Osteoblast (primary cell): ENCODE measurements around the gene MICU1. TPM values are rescaled to one million over a fixed set of nuclear protein-coding genes. Genes with fewer than 3 reads are reported as not detected.

ENCODE experiments used
- DNase-seq: peaks from one replicate; pipeline ENCODE4 v3.0.0; 2011; ENCODE audit warnings: low spot score, mixed read lengths; ENCODE audit not compliant: insufficient read length; ENCODE audit errors: missing footprints
- H2AFZ ChIP-seq: 2 replicates; pipeline ENCODE4 v1.6.0; 2011; ENCODE audit warnings: mild to moderate bottlenecking, low read length
- H3K27ac ChIP-seq: 2 replicates; pipeline ENCODE4 v1.5.1; 2011; ENCODE audit warnings: mild to moderate bottlenecking, low read depth, low read length, moderate library complexity
- H3K27me3 ChIP-seq: 2 replicates; pipeline ENCODE4 v1.6.0; 2012; ENCODE audit warnings: mild to moderate bottlenecking, control low read depth, inconsistent platforms, low read length, moderate library complexity; ENCODE audit not compliant: insufficient read depth
- H3K36me3 ChIP-seq: 2 replicates; pipeline ENCODE4 v1.5.1; 2011; ENCODE audit warnings: mild to moderate bottlenecking, low read length, control low read depth, moderate library complexity; ENCODE audit not compliant: insufficient read depth
- H3K4me1 ChIP-seq: 2 replicates; pipeline ENCODE4 v1.5.1; 2011; ENCODE audit warnings: mild to moderate bottlenecking, low read length, control low read depth, moderate library complexity; ENCODE audit not compliant: insufficient read depth
- H3K4me2 ChIP-seq: 2 replicates; pipeline ENCODE4 v1.6.0; 2011; ENCODE audit warnings: mild to moderate bottlenecking, low read length; ENCODE audit not compliant: insufficient read depth
- H3K4me3 ChIP-seq: fragments of 200-600 bp; sonication (generic); 3 replicates; pipeline ENCODE4 v1.5.1; 2012; ENCODE audit warnings: mild to moderate bottlenecking, low read length, inconsistent platforms; ENCODE audit not compliant: insufficient read depth
- H3K79me2 ChIP-seq: 2 replicates; pipeline ENCODE4 v1.6.0; 2012; ENCODE audit warnings: mild to moderate bottlenecking, low read length, control low read depth, inconsistent platforms; ENCODE audit not compliant: insufficient read depth
- H3K9me3 ChIP-seq: 2 replicates; pipeline ENCODE4 v1.5.1; 2011; ENCODE audit warnings: low read depth, low read length, control low read depth
- H4K20me1 ChIP-seq: 2 replicates; pipeline ENCODE4 v1.6.0; 2012; ENCODE audit warnings: mild to moderate bottlenecking, low read length, control low read depth; ENCODE audit not compliant: insufficient read depth
- total RNA-seq: library from RNA; depleted of rRNA; stranded (reverse); fragments of >200 nt; gene quantifications from 2 replicates; pipeline ENCODE4 v1.2.3, GENCODE V29; 2012
- TF ChIP-seq, protein P1 (sequence below): IDR thresholded peaks from 2 replicates; pipeline ENCODE4 v1.5.1; 2011; ENCODE audit warnings: mild to moderate bottlenecking, low read depth, low read length, moderate library complexity; ENCODE audit errors: extremely low read depth

The MICU1 gene
- total RNA-seq, 1 donor = 79.6 TPM

GRCh38 chr10:72542396-72542815 lies 83.5 kb downstream of the MICU1 start:
- Histone ChIP-seq H2AFZ (no peak overlapping the region), H3K27me3 (no peaks in the 10 kb centered on the region), H3K27ac (no peak overlapping the region), H3K36me3 (peaks cover 12% of the 10 kb centered on the region), H3K79me2 (no peaks in the 10 kb centered on the region), H4K20me1 (no peaks in the 10 kb centered on the region), H3K4me2 (no peak overlapping the region), H3K4me1 (no peaks in the 10 kb centered on the region), H3K4me3 (no peak overlapping the region), H3K9me3 (no peaks in the 10 kb centered on the region)
- DNase-seq = no peak
- TF ChIP-seq, protein P1, sequence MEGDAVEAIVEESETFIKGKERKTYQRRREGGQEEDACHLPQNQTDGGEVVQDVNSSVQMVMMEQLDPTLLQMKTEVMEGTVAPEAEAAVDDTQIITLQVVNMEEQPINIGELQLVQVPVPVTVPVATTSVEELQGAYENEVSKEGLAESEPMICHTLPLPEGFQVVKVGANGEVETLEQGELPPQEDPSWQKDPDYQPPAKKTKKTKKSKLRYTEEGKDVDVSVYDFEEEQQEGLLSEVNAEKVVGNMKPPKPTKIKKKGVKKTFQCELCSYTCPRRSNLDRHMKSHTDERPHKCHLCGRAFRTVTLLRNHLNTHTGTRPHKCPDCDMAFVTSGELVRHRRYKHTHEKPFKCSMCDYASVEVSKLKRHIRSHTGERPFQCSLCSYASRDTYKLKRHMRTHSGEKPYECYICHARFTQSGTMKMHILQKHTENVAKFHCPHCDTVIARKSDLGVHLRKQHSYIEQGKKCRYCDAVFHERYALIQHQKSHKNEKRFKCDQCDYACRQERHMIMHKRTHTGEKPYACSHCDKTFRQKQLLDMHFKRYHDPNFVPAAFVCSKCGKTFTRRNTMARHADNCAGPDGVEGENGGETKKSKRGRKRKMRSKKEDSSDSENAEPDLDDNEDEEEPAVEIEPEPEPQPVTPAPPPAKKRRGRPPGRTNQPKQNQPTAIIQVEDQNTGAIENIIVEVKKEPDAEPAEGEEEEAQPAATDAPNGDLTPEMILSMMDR = no peak

DNA sequence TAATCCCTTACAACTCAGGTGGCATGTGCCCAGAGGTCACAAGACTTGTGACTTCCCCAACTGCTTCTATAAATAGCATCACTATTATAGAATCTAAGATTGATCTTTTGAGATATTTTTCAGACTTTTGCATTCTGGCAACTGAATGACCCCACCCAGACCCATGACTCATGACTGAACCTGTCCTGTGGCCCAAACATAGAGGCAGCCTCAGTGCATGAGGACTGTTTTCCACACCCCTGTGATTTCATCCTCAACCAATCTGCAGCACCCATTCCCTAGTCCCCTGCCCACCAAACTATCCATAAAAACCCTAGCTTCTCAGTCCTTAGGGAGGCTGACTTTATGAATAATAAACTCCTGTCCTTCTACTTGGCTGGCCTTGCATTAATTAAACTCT lies 84.5 kb downstream of the MICU1 start:
- Histone ChIP-seq H4K20me1 (no peaks in the 10 kb centered on the region), H3K4me3 (no peak overlapping the region), H3K27ac (no peak overlapping the region), H3K9me3 (no peaks in the 10 kb centered on the region), H3K36me3 (peaks cover 9% of the 10 kb centered on the region), H3K4me2 (no peak overlapping the region), H3K79me2 (no peaks in the 10 kb centered on the region), H3K4me1 (no peaks in the 10 kb centered on the region), H2AFZ (no peak overlapping the region), H3K27me3 (no peaks in the 10 kb centered on the region)
- no peak for DNase-seq
- TF ChIP-seq, protein P1 = no peak

DNA sequence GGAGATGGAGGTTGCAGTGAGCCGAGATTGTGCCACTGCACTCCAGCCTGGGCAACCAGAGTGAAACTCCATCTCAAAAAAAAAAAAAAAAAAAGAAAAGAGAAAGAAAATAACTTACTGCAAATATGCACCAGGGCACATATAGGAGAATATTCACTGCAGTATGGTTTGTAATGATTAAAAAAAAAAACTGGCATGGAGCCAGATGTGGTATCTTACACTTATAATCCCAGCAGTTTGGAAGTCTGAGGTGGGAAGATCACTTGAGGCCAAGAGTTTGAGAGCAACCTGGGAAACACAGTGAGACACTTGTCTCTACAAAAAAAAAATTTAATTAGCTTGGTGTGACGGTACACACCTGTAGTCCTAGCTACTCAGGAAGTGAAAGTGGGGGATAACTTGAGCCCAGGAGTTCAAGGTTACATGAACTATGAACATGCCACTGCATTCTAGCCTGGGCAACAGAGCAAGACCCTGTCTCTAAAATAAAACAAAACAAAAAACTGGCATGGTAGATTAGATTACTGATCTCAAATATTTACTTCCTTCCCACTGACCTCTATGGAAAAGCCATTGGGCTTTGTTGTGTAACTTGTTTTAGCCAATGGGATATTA lies 85.6 kb downstream of the MICU1 start:
- Histone ChIP-seq H3K27ac (no peak overlapping the region), H3K79me2 (no peaks in the 10 kb centered on the region), H2AFZ (no peak overlapping the region), H3K4me1 (no peaks in the 10 kb centered on the region), H3K9me3 (no peaks in the 10 kb centered on the region), H3K4me3 (no peak overlapping the region), H3K4me2 (no peak overlapping the region), H4K20me1 (no peaks in the 10 kb centered on the region), H3K27me3 (no peaks in the 10 kb centered on the region), H3K36me3 (peaks cover 9% of the 10 kb centered on the region)
- TF ChIP-seq, protein P1 = no peak
- no peak for DNase-seq

GRCh38 chr10:72539137-72539536 lies 86.7 kb downstream of the MICU1 start:
- no peak overlapping the region for H2AFZ ChIP-seq
- H3K9me3 ChIP-seq = no peaks in the 10 kb centered on the region
- H3K79me2 ChIP-seq = no peaks in the 10 kb centered on the region
- TF ChIP-seq, protein P1 = no peak
- DNase-seq = no peak
- H3K36me3 ChIP-seq = peaks cover 7% of the 10 kb centered on the region
- H3K4me3 ChIP-seq = no peak overlapping the region
- H3K4me2 ChIP-seq = no peak overlapping the region
- H4K20me1 ChIP-seq = no peaks in the 10 kb centered on the region
- no peaks in the 10 kb centered on the region for H3K4me1 ChIP-seq
- no peak overlapping the region for H3K27ac ChIP-seq
- no peaks in the 10 kb centered on the region for H3K27me3 ChIP-seq
